Muscle layer of duodenum (tissue), 2 donors: Measurements from ENCODE around the gene GIMAP6.
"Not testable (repeated sequence)": the region's sequence is repeated elsewhere in the genome, so short reads cannot be mapped to it uniquely, and the experiment has no call there.

ENCODE experiments used
- H3K27ac ChIP-seq: one replicate; pipeline ENCODE4 v1.7.0; 2013; ENCODE audit warnings: mild to moderate bottlenecking, low read length
- H3K27me3 ChIP-seq: one replicate; pipeline ENCODE4 v1.7.0; 2013; ENCODE audit warnings: low read depth, mild to moderate bottlenecking, control low read depth, low read length
- H3K36me3 ChIP-seq, 2 donors: one replicate each; pipeline ENCODE4 v1.7.0; 2013; ENCODE audit warnings: low read length in 2 of 2, control low read depth in 1 of 2, mild to moderate bottlenecking in 1 of 2; ENCODE audit not compliant: insufficient read depth in 2 of 2, control insufficient read depth in 1 of 2
- H3K4me1 ChIP-seq, 2 donors: one replicate each; pipeline ENCODE4 v1.7.0; 2013; ENCODE audit warnings: low read length in 2 of 2, mild to moderate bottlenecking in 2 of 2, control low read depth in 1 of 2, moderate library complexity in 1 of 2; ENCODE audit not compliant: insufficient read depth in 2 of 2, control insufficient read depth in 1 of 2
- H3K4me3 ChIP-seq, 2 donors: one replicate each; pipeline ENCODE4 v1.7.0; 2013; ENCODE audit warnings: low read length in 2 of 2, low read depth in 1 of 2, mild to moderate bottlenecking in 1 of 2
- H3K9me3 ChIP-seq, 2 donors: one replicate each; pipeline ENCODE4 v1.7.0; 2013; ENCODE audit warnings: low read length in 2 of 2, control low read depth in 1 of 2, mild to moderate bottlenecking in 1 of 2; ENCODE audit not compliant: control insufficient read depth in 1 of 2
- donor health status: healthy.

The GIMAP6 gene

GRCh38 chr7:150613880-150614279 lies 18.3 kb downstream of the GIMAP6 start:
- H3K27ac ChIP-seq: no peak overlapping the region
- H3K27me3 ChIP-seq: no peaks in the 10 kb centered on the region
- no peak overlapping the region for H3K4me3 ChIP-seq
- no peaks in the 10 kb centered on the region for H3K36me3 ChIP-seq
- peaks cover 0 to 3% of the 10 kb centered on the region in 2 donors for H3K9me3 ChIP-seq
- no peaks in the 10 kb centered on the region for H3K4me1 ChIP-seq

- Histone ChIP-seq H3K36me3 (no peaks in the 10 kb centered on the region), H3K4me3 (no peak overlapping the region), H3K27me3 (no peaks in the 10 kb centered on the region), H3K27ac (no peak overlapping the region), H3K4me1 (no peaks in the 10 kb centered on the region), H3K9me3 (peaks cover 0 to 3% of the 10 kb centered on the region in 2 donors)
These were observed 19.3 kb downstream of the GIMAP6 start for GRCh38 chr7:150612925-150613324.

- H3K36me3 ChIP-seq: no peaks in the 10 kb centered on the region
These were observed 22.0 kb downstream of the GIMAP6 start for GRCh38 chr7:150610233-150610632.

GRCh38 chr7:150603600-150603999 lies 28.6 kb downstream of the GIMAP6 start:
- H3K4me1 ChIP-seq, H3K9me3 ChIP-seq, H3K27me3 ChIP-seq, H3K27ac ChIP-seq, H3K4me3 ChIP-seq, H3K36me3 ChIP-seq: not testable (repeated sequence)

More at GRCh38 chr7:150610233-150610632, 22.0 kb downstream of the GIMAP6 start:
- H3K27me3 ChIP-seq: no peaks in the 10 kb centered on the region
- no peaks in the 10 kb centered on the region for H3K4me1 ChIP-seq
- H3K4me3 ChIP-seq: no peak overlapping the region
- peaks cover 0 to 3% of the 10 kb centered on the region in 2 donors for H3K9me3 ChIP-seq
- no peak overlapping the region for H3K27ac ChIP-seq

GRCh38 chr7:150595361-150595760 lies 36.8 kb downstream of the GIMAP6 start:
- no peak overlapping the region for H3K27ac ChIP-seq
- no peaks in the 10 kb centered on the region for H3K27me3 ChIP-seq
- no peaks in the 10 kb centered on the region for H3K36me3 ChIP-seq
- H3K9me3 ChIP-seq: peaks cover 0 to 14% of the 10 kb centered on the region in 2 donors
- H3K4me3 ChIP-seq: no peak overlapping the region
- H3K4me1 ChIP-seq: no peaks in the 10 kb centered on the region

GRCh38 chr7:150594805-150595204 lies 37.4 kb downstream of the GIMAP6 start:
- no peak overlapping the region for H3K27ac ChIP-seq
- no peak overlapping the region for H3K4me3 ChIP-seq
- no peaks in the 10 kb centered on the region for H3K27me3 ChIP-seq
- peaks cover 0 to 14% of the 10 kb centered on the region in 2 donors for H3K9me3 ChIP-seq
- H3K4me1 ChIP-seq: no peaks in the 10 kb centered on the region
- H3K36me3 ChIP-seq: no peaks in the 10 kb centered on the region

GRCh38 chr7:150587551-150587950 lies 44.6 kb downstream of the GIMAP6 start:
- peak overlapping the region; percentile 72 for H3K27ac ChIP-seq
- peaks cover 0 to 5% of the 10 kb centered on the region in 2 donors for H3K9me3 ChIP-seq
- peaks cover 0 to 5% of the 10 kb centered on the region in 2 donors for H3K4me1 ChIP-seq
- no peaks in the 10 kb centered on the region for H3K36me3 ChIP-seq
- no peak overlapping the region for H3K4me3 ChIP-seq
- H3K27me3 ChIP-seq: no peaks in the 10 kb centered on the region

GRCh38 chr7:150586785-150587152 lies 45.4 kb downstream of the GIMAP6 start:
- H3K36me3 ChIP-seq: no peaks in the 10 kb centered on the region
- peaks cover 0 to 5% of the 10 kb centered on the region in 2 donors for H3K4me1 ChIP-seq
- peak overlapping the region; percentile 72 for H3K27ac ChIP-seq
- H3K4me3 ChIP-seq: no peak overlapping the region
- peaks cover 0 to 2% of the 10 kb centered on the region in 2 donors for H3K9me3 ChIP-seq
- H3K27me3 ChIP-seq: no peaks in the 10 kb centered on the region

GRCh38 chr7:150586068-150586784 lies 46.0 kb downstream of the GIMAP6 start:
- Histone ChIP-seq H3K4me1 (peaks cover 0 to 5% of the 10 kb centered on the region in 2 donors), H3K36me3 (no peaks in the 10 kb centered on the region), H3K27me3 (no peaks in the 10 kb centered on the region), H3K9me3 (peaks cover 0 to 2% of the 10 kb centered on the region in 2 donors), H3K4me3 (no peak overlapping the region), H3K27ac (no peak overlapping the region)

GRCh38 chr7:150585199-150585598 lies 47.0 kb downstream of the GIMAP6 start:
- H3K4me3 ChIP-seq: no peak overlapping the region
- peaks cover 0 to 5% of the 10 kb centered on the region in 2 donors for H3K4me1 ChIP-seq
- no peaks in the 10 kb centered on the region for H3K27me3 ChIP-seq
- no peaks in the 10 kb centered on the region for H3K36me3 ChIP-seq
- H3K27ac ChIP-seq: no peak overlapping the region
- H3K9me3 ChIP-seq: peaks cover 0 to 7% of the 10 kb centered on the region in 2 donors

- Histone ChIP-seq H3K4me3 (no peak overlapping the region), H3K27me3 (no peaks in the 10 kb centered on the region), H3K4me1 (no peaks in the 10 kb centered on the region), H3K36me3 (no peaks in the 10 kb centered on the region), H3K9me3 (peaks cover 0 to 7% of the 10 kb centered on the region in 2 donors), H3K27ac (no peak overlapping the region)
These were observed 51.4 kb downstream of the GIMAP6 start for GRCh38 chr7:150580638-150581394.
